Gastroesophageal sphincter (tissue), 4 donors: ENCODE data around the gene WDR44. TPM values are rescaled to one million over a fixed set of nuclear protein-coding genes. Genes with fewer than 3 reads are reported as not detected.
"Not testable (repeated sequence)": the region's sequence is repeated elsewhere in the genome, so short reads cannot be mapped to it uniquely, and the experiment has no call there.

Source experiments
- ATAC-seq: fragments of 150-250 bp; one replicate; pipeline ENCODE4 v1.9.1; 2016; ENCODE audit warnings: mild to moderate bottlenecking, moderate library complexity
- H3K27ac ChIP-seq, 4 donors: fragments of 200-600 bp; sonication (generic) in 3 of 4; 1 replicate in 3 of 4; 2 replicates in 1 of 4; pipeline ENCODE4 v1.5.1; 2016 to 2019
- H3K27me3 ChIP-seq: fragments of 200-600 bp; sonication (generic); one replicate; pipeline ENCODE4 v1.5.1; 2019
- H3K36me3 ChIP-seq, 2 donors: fragments of 200-600 bp; sonication (generic); one replicate each; pipeline ENCODE4 v1.5.1; 2019; ENCODE audit warnings: control low read depth in 1 of 2
- H3K4me1 ChIP-seq, 3 donors: fragments of 200-600 bp; sonication (generic); 1 replicate in 2 of 3; 2 replicates in 1 of 3; pipeline ENCODE4 v1.5.1; 2016 to 2019; ENCODE audit warnings: control low read depth in 2 of 3
- H3K4me3 ChIP-seq, 2 donors: fragments of 200-600 bp; sonication (generic); one replicate each; pipeline ENCODE4 v1.5.1; 2019; ENCODE audit warnings: mild to moderate bottlenecking in 1 of 2, moderate library complexity in 1 of 2
- H3K9me3 ChIP-seq, 3 donors: fragments of 200-600 bp; sonication (generic); one replicate each; pipeline ENCODE4 v1.5.1; 2017 to 2019; ENCODE audit warnings: control low read depth in 2 of 3
- EP300 ChIP-seq: sonication (generic); formaldehyde crosslinking; IDR thresholded peaks from one replicate; pipeline ENCODE4 v1.6.1; 2017; ENCODE audit warnings: antibody characterized with exemption, mild to moderate bottlenecking
- POLR2A ChIP-seq, 2 donors: fragments of 450-650 bp; IDR thresholded peaks; one replicate each; pipeline ENCODE4 v1.6.1; 2017; ENCODE audit warnings: antibody characterized with exemption in 2 of 2, mild to moderate bottlenecking in 2 of 2, moderate library complexity in 1 of 2
- POLR2AphosphoS5 ChIP-seq: sonication (generic); formaldehyde crosslinking; IDR thresholded peaks from one replicate; pipeline ENCODE4 v1.6.1; 2017; ENCODE audit warnings: antibody characterized with exemption
- WGBS, 2 donors: methylation state at CpG; one replicate each; pipeline ENCODE4 v1.1.5; 2018; ENCODE audit warnings: low coverage in 1 of 2; 5-methylcytosine and 5-hydroxymethylcytosine counted together
- total RNA-seq, 4 donors: library from RNA; depleted of rRNA; stranded (reverse); fragments of >200 nt; gene quantifications; one replicate each; pipeline ENCODE4 v1.1.0, GENCODE V29; 2016
- TF ChIP-seq, protein P1 (sequence below), 4 experiments: fragments of 200-600 bp in 2 of 4; fragments of 450-650 bp in 2 of 4; sonication (generic) in 1 of 4; IDR thresholded peaks; one replicate each; pipeline ENCODE4 v1.5.1; 2017 to 2019; ENCODE audit warnings: antibody characterized with exemption in 4 of 4, mild to moderate bottlenecking in 2 of 4, moderate library complexity in 2 of 4

The WDR44 gene
- total RNA-seq, 4 donors from 2014 or later = 26.4 to 35.3 (median 33.3) TPM

DNA sequence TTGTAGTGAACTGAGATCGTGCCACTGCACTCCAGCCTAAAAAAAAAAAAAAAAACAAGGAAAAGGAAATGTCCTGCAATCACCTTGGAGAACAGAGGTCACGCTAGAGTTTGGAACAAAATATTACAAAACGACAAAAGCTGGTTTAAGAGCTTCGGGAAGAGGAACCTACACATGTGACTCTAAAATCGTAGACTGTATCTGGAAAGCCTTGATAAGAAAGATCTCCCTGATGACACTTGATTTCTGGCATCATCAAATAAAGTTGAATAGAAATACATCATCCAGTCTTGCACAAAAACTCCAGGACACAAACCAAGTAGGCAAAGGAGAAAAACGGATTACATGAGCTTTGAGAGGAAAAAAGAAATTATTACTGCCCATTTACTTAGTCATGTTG, 118.6 kb downstream of the WDR44 start:
- 66 to 76% methylated on average over 3 to 4 of the region's 6 CpGs for WGBS, 2 donors
- TF ChIP-seq POLR2A (IDR thresholded peaks at IDR 0.05) = no peak
- TF ChIP-seq POLR2AphosphoS5 = no peak
- no peak for TF ChIP-seq EP300
- TF ChIP-seq, protein P1, sequence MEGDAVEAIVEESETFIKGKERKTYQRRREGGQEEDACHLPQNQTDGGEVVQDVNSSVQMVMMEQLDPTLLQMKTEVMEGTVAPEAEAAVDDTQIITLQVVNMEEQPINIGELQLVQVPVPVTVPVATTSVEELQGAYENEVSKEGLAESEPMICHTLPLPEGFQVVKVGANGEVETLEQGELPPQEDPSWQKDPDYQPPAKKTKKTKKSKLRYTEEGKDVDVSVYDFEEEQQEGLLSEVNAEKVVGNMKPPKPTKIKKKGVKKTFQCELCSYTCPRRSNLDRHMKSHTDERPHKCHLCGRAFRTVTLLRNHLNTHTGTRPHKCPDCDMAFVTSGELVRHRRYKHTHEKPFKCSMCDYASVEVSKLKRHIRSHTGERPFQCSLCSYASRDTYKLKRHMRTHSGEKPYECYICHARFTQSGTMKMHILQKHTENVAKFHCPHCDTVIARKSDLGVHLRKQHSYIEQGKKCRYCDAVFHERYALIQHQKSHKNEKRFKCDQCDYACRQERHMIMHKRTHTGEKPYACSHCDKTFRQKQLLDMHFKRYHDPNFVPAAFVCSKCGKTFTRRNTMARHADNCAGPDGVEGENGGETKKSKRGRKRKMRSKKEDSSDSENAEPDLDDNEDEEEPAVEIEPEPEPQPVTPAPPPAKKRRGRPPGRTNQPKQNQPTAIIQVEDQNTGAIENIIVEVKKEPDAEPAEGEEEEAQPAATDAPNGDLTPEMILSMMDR (IDR thresholded peaks at IDR 0.05) = no peak
- Histone ChIP-seq H3K27ac (no peak overlapping the region), H3K27me3 (no peaks in the 10 kb centered on the region), H3K4me1 (no peaks in the 10 kb centered on the region), H3K4me3 (no peak overlapping the region), H3K36me3 (no peaks in the 10 kb centered on the region), H3K9me3 (no peaks in the 10 kb centered on the region)
- no peak for ATAC-seq

DNA sequence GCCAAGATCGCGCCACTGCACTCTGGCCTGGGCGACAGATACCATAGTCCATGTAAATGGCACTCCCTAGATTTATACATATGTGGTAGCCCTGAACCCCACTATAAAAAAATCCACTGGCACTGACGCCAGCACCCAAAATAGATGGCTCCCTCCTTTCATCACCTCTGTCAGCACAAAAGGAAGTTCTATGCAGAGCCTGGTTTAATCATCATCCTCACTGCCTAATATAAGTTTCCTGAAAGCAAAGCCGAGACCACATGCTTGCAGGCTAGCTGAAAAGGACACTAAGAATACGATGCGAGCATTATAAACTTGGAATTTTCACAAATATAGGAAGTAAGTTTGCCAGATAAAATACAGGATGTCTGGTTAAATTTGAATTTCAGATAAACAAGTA, 122.2 kb downstream of the WDR44 start:
- Histone ChIP-seq H3K9me3 (no peaks in the 10 kb centered on the region), H3K4me1 (no peaks in the 10 kb centered on the region), H3K4me3 (no peak overlapping the region), H3K27me3 (no peaks in the 10 kb centered on the region), H3K36me3 (no peaks in the 10 kb centered on the region), H3K27ac (no peak overlapping the region)
- 43 to 78% methylated on average over 3 to 5 of the region's 7 CpGs for WGBS, 2 donors
- ATAC-seq = no peak
- TF ChIP-seq EP300 = no peak
- no peak for TF ChIP-seq POLR2A (IDR thresholded peaks at IDR 0.05)
- no peak for TF ChIP-seq POLR2AphosphoS5
- TF ChIP-seq, protein P1 (IDR thresholded peaks at IDR 0.05) = no peak

DNA sequence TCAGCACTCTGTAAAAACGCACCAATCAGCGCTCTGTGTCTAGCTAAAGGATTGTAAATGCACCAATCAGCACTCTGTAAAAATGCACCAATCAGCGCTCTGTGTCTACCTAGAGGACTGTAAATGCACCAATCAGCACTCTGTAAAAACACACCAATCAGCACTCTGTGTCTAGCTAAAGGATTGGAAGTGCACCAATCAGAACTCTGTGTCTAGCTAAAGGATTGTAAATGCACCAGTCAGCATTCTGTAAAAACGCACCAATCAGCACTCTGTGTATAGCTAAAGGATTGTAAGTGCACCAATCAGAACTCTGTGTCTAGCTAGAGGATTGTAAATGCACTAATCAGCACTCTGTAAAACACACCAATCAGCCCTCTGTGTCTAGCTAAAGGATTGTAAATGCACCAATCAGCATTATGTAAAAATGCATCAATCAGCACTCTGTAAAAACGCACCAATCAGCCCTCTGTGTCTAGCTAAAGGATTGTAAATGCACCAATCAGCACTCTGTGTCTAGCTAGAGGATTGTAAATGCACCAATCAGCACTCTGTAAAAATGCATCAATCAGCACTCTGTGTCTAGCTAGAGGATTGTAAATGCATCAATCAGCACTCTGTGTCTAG, 124.9 kb downstream of the WDR44 start:
- not testable (repeated sequence) for ATAC-seq, H3K27ac ChIP-seq, H3K9me3 ChIP-seq, H3K4me3 ChIP-seq, H3K36me3 ChIP-seq, H3K4me1 ChIP-seq, H3K27me3 ChIP-seq
- WGBS, 2 donors = 83% methylated on average over 4 of the region's 5 CpGs; no CpG with 5 or more reads in 1 of the 2 donors

DNA sequence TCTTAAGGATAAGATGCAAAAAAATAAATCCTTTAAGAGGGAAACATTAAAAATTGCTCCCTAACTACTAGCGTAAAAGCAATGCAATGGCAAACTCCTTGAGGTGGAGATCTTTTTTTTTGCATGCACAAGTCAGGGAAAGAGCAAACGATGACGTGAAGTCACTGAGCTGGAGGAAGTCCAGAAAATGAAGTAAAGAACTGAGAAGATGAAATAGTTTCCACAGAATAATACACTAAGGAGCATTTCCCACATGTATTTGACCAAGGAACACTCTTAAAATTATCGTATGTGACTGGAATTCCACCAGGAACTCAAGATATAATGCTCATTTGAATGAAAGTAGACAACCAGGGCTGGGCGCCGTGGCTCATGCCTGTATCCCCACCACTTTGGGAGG, 128.7 kb downstream of the WDR44 start:
- WGBS, 2 donors = 19 to 50% methylated on average over 4 of the region's 6 CpGs
- ATAC-seq = no peak
- Histone ChIP-seq H3K4me1 (no peaks in the 10 kb centered on the region), H3K36me3 (no peaks in the 10 kb centered on the region), H3K4me3 (no peak overlapping the region), H3K9me3 (no peaks in the 10 kb centered on the region), H3K27me3 (no peaks in the 10 kb centered on the region), H3K27ac (no peak overlapping the region)
- no peak for TF ChIP-seq POLR2A (IDR thresholded peaks at IDR 0.05)
- no peak for TF ChIP-seq POLR2AphosphoS5
- TF ChIP-seq EP300 = no peak

DNA sequence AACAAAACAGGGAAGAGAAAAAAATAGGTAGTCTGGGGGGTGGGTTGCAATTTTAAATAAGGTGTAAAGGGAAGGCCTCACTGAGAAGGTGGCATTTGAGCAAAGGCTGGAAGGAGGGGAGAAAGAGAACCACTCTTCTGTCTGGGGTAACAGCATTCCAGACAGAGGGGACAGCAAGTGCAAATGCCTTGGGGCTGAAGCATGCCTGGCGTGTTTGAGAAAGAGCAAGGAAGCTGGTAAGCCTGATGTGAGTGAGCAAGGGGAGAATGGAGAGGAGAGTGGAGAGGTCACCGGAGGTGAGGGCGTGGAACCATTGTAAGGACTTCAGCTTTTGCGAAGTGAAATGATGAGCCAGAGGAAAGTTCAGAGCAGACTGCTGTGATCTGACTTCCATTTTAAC, 130.0 kb downstream of the WDR44 start:
- no peak for ATAC-seq
- no peaks in the 10 kb centered on the region for H3K4me1 ChIP-seq
- no peaks in the 10 kb centered on the region for H3K9me3 ChIP-seq
- no peaks in the 10 kb centered on the region for H3K27me3 ChIP-seq
- no peaks in the 10 kb centered on the region for H3K36me3 ChIP-seq
- H3K4me3 ChIP-seq = no peak overlapping the region
- WGBS, 2 donors = 40 to 89% methylated on average over 2 to 3 of the region's 4 CpGs
- no peak overlapping the region for H3K27ac ChIP-seq
- TF ChIP-seq POLR2AphosphoS5 = no peak
- TF ChIP-seq POLR2A (IDR thresholded peaks at IDR 0.05) = no peak

DNA sequence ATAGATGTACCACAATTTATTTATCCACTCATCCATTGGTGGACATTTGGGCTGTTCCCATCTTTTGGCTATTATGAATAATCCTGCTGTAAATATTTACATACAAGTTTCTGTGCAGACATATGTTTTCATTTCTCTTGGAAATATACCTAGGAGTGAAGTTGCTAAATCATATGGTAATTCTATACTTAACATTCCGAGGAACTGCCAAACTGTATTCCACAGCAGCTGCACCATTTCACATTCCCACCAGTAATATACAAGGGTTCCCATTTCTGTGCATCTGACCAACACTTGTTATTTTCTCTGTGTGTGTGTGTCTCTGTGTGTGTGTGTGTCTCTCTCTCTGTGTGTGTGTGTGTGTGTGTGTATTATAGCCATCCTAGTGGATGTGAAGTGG, 134.3 kb downstream of the WDR44 start:
- Histone ChIP-seq H3K4me3 (no peak overlapping the region), H3K9me3 (no peaks in the 10 kb centered on the region), H3K27me3 (no peaks in the 10 kb centered on the region), H3K27ac (no peak overlapping the region), H3K36me3 (no peaks in the 10 kb centered on the region), H3K4me1 (no peaks in the 10 kb centered on the region)
- 38 to 57% methylated on average over 1 of the region's 1 CpG for WGBS, 2 donors
- TF ChIP-seq, protein P1 (IDR thresholded peaks at IDR 0.05) = no peak
- no peak for TF ChIP-seq POLR2AphosphoS5
- no peak for TF ChIP-seq POLR2A (IDR thresholded peaks at IDR 0.05)
- no peak for TF ChIP-seq EP300
- no peak for ATAC-seq

DNA sequence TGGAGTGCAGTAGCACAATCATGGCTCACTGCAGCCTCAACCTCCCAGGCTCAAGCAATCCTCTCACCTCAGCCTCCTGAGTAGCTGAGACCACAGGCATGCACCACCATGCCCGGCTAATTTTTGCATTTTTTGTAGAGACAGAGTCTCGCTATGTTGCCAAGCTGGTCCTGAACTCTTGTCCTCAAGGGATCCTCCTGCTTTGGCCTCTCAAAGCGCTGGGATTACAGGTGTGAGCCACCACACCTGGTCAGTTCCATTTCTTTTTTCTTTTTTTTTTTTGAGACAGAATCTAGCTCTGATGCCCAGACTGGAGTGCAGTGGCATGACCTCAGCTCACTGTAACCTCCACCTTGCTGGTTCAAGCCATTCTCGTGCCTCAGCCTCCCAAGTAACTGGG, 136.5 kb downstream of the WDR44 start:
- H3K4me1 ChIP-seq, H3K9me3 ChIP-seq, ATAC-seq, H3K27ac ChIP-seq, H3K27me3 ChIP-seq, H3K4me3 ChIP-seq, H3K36me3 ChIP-seq: not testable (repeated sequence)
- 60 to 96% methylated on average over 1 to 4 of the region's 4 CpGs for WGBS, 2 donors
